Retina (tissue), 1 donor: Measurements from ENCODE around the gene TTC27.
"Not testable (repeated sequence)": the region's sequence is repeated elsewhere in the genome, so short reads cannot be mapped to it uniquely, and the experiment has no call there.

ENCODE experiments used
- DNase-seq: peaks from one replicate; pipeline ENCODE4 v3.0.0-alpha.2; 2016

The TTC27 gene

DNA sequence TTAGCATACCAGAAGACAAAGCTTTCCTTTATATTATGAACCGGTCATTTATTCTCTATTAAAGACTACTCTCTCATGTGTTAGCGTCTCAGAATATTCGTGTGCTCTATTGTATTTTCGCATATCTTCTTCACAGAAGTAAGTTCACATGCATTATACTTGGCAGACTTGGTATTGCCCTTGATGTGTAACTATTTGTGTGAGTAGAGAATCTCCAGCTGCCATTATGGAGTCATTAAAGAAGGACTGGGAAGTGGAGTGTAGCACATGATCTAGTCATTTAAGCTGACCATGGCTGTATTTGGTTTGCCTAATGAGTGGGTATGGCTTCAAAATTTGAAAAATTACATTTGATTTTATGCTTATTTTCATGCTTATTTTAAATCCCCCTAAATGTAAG, 92.9 kb downstream of the TTC27 start:
- no peak for DNase-seq

DNA sequence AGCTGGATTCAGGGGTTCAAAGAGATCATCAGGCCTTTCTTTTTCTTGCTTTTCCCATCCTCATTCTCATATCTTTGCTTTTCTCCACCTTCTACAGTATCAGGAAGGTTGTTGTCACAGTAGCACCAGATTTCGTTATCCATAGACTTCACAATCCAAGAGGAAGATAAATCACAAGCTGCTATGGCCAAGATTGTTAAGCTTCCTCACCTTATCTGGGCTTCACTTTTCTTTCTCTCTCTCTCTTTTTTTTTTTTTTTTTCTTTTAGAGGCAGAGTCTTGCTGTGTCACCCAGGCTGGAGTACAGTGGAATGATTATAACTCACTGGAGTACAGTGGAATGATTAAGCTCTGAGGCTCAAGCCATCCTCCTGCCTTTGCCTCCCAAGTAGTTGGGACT, 93.5 kb downstream of the TTC27 start:
- no peak for DNase-seq

DNA sequence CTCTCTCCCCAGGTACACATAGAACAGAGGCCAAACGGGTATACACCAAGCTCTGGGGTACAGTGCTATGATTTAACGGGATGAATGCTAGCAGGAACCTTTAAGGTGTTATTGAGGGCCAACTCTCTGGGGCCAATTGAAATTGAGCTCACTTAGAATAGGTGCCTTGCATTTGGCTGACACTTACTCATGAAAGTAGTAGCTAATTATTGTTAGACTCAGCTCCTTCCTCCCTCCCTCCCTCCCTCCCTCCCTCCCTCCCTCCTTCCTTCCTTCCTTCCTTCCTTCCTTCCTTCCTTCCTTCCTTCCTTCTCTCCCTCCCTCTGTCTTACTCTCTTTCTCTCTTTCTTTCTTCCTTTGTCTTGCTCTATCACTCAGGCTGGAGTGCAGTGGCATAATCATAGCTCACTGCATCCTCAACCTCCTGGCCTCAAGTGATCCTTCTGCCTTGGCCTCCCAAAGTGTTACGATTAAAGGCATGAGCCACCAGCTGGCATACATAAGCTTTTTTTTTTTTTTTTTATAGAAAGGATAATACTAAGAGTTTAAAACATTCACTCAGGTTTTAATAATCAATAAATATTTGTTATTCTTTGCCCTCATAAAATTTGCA, 95.7 kb downstream of the TTC27 start:
- DNase-seq: no peak

DNA sequence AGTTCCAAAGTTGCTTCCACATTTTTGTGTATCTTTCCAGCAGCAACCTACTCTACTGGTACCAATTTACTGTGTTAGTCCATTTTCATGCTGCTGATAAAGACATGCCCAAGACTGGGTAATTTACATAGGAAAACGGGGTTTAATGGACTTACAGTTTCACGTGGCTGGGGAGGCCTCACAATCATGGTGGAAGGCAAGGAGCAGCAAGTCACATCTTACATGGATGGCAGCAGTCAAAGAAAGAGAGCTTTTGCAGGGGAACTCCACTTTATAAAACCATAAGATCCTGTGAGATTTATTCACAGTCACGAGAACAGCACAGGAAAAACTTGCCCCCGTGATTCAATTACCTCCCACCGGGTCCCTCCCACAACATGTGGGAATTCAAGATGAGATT, 98.8 kb downstream of the TTC27 start:
- not testable (repeated sequence) for DNase-seq

DNA sequence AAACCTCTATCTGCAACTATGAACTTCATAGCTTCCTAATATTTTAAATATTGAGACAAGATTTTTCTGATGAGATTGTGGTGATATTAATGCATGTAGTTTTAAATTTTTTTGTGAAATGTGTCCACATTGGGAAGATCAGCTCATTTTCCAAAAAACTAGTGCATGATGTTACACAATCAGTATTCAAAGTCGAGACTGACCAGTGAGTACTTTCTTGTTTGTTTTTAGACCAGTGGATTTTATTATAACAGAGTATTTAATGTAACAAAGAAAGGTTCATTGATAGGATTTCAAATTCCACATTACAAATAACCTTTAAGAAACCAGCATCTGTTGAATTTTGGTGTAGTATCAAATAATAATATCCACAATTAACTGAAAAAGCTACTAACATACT, 99.3 kb downstream of the TTC27 start:
- no peak for DNase-seq

DNA sequence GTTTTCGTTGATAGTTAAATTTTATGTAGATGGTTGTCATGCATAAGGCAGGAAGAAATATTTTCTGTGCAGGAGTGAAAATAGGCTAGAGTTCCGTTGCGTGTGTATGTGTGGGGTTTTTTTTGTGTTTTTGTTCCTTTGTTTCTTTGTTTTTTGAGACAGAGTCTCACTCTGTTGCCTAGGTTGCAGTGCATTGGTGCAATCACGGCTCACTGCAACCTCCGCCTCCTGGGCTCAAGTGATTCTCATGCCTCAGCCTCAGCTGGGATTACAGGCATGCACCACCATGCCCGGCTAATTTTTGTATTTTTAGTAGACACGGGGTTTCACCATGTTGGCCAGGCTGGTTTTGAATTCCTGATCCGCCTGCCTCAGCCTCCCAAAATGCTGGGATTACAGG, 103.1 kb downstream of the TTC27 start:
- DNase-seq: not testable (repeated sequence)

DNA sequence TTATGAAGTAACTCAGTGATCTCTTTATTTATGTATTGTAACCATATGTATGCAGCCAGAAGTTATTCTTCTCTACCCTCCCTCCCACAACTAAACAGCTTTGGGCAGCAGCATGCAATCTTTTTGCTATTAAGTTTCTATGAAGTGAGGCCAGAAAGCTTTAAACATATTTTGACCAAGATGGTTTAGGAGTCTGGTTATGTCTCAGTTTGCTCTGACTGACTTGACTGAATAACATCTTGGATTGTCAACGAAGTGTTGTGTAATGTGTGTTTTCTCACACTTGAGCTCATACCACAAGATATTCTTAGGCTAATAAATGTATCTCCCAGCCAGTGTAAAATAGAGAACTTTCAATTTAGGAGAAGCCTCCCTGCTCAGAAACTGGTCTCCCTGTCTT, 104.3 kb downstream of the TTC27 start:
- DNase-seq: no peak

DNA sequence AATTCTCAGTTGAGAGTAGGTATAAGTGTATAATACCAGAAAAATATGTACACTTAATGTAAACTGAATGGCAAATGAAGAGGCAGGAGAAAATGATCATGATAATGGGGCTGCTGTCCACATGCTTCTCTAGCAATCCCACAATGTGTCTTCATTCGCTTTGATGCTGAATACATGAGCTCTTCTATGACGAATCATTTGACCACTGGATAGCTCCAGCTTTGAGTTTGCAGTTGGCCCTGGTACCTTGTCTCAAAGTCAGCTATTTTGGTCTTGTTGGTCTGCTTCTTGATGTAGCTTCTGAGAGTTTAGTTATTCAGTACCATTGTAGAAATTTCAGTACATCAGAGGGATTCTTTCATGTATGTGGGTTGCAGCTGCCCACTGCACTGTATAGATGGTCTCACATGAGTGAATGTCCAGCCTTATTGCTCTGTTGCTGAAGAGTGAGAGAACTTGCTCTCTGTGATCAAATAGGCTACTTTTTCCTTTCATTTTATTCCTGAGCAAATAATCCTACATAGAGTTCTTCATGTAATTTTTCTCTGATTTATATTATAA, 105.1 kb downstream of the TTC27 start:
- no peak for DNase-seq

DNA sequence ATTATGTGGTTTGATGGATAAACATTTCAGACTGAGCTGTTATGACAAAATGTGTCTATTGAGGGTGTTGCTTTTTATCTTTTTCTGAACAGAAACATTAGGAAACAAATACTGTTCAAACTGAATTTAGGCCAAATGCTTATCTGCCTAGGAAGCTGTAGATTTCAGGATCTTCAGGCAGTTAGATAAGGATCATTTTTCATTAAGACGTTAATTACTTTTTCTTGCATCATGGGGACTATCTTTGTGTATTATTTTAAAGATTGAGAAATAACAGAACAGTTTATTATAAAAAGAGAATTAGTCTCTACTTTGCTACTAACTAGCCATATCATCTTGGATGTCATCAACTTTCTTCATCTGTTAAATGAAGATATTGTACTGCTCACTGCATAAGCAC, 107.5 kb downstream of the TTC27 start:
- DNase-seq: no peak

DNA sequence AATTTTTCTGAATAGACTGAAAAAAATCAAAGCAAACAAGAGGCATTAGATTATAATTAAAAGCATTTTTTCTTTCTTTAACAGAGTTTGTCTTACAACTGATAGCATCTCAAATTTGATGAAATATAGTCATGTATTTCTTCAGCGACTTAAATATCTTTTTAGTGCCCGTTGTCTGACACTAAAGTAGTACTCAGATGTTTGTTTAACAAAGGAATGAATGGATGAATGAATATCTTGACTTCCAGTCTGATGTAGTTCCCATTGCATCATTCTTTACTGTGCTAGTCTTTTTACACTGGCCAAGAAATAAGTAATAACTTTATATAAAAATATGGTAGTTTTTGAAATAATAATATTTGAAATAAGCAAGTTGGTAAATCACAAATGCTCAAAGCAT, 111.1 kb downstream of the TTC27 start:
- DNase-seq: no peak

DNA sequence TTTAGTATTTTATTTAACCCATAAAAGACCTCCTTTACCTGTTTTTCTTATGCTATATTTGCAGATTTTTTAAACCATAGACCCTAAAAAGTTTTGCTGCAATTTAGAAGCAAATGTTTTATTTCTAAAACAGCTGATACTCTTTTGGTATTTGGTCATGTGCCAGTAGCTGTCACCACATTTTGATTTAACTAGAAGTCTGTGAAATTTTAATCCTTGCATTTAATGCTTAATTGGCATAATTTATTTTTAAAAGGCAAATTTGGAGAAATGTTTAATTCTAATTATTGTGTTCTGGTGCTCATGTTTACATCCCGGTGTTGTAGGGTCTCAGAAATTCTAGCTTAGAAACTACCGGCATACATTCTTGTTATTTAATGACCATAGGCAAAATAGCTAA, 111.8 kb downstream of the TTC27 start:
- no peak for DNase-seq

DNA sequence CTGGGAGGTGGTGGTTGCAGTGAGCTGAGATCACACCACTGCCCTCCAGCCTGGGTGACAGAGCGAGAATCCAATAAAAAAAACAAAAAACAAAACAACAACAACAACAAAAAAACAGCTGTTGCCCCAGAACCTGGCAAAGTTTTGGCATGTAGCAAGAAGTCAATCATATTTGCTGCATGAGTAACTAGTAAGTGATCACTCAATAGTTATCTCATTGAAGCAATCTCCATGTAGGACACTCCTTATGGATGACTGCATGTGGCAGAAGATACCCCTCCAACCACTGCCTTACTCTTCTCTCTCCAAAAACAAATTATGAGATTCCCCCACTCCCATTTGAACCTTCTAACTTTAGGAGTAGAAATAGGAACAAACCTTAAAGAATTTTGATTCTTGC, 113.7 kb downstream of the TTC27 start:
- DNase-seq: no peak

DNA sequence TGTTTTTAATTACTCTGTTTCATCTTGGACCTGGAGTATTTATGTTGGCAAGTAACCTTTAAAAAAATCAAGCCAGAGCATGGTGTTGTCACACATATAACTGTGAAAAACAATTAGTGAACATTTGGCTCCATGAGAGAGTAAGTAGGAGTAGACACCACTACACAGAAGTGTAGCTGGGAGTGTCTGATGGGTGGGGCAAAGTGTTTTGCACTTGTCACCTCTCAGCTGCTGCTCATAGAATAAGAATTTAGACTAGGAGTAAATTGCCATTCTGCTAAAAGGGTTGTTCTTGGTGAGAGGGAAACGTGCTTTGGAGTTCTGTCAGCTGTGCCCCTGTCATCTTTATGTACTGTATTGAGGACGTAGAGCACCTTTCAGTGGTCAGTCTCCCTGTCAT, 114.5 kb downstream of the TTC27 start:
- DNase-seq: no peak

DNA sequence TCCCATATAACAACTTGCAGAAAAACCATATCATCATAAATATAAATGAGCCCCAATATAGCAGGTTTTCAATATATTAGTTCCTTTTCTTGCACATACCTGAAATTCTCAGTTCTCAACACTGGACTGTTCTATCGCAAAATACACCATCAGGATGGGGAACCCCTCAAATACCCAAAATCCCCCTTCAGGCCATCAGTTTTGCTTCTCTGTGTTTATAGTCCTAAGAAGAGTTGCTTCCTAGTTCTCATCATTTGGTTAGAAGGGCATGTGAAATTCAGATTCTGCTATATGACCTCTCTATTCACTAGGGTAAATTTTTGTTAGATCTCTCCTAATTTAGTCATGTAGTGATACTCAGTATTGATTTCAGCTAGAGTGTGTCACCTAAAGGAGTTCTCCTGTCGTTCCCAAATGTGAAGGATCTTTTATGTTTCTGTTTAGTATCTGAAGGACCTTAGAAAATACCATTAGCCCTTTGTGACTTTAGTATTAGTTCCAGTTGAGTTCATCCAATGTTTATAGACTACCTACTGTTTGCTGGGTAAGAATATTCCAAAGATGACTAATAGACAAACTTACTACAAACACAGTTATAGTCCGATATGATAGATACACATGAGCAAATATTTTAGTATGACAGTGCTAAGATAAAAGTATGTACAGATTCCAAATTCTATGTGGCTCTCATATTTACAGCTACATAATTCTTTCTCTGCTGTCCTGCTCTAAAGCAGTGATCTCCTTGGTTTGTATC, 115.8 kb downstream of the TTC27 start:
- DNase-seq: no peak

DNA sequence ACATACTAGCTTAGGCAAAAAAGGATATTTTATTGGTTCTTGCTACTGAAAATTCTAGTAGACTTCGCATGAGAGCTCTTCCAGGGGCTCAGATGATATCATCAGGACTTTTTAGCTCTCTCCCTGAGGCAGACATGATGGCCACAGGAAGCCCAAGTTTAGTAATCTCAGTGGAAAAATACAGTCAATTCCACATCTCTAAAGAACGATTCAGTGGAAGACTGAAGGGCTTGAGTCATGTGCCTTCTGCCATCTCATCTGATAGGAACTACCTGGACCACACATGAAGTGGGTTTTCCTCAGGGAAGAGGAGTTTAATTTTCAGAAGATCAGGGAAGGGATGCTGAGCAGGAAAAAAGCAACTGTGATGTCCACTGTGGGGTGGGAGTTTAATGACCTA, 117.3 kb downstream of the TTC27 start:
- no peak for DNase-seq

DNA sequence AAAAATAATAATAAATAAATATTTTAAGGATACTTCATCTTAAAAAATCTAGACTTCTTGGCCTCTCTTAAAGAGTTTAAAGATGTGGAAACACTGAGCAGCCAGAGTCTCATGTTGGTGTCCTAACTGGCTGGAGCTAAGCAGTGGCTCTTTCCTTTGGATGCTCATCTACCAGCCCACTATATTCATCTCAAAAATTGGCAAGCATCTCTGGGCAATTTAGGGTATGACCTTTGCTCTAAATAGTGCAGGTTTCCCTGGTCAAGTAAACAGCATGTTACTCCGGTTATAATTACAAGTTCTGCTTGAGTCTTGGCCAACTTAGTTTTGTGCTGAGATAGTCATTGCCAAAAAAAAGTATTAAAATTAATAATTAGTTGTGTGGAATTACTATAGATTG, 117.8 kb downstream of the TTC27 start:
- DNase-seq: no peak

DNA sequence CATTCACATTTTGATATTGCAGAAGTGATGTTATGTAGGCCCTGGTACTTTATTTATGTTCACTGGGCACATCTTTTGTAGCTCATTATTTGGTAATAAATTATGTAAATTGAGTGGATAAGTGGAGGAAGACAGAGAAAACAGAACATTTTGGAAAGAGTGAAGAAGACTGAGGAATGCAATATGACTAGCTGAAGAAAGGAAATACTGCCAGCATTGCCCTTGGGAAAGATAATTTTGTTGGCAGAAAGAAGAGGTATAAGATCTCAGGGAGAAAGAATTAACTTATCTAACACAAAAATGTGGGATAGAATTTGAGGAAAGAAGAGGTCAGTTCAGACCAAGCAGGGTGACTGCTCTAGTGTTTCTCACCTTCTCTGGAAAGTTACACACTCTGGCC, 118.8 kb downstream of the TTC27 start:
- DNase-seq: no peak

DNA sequence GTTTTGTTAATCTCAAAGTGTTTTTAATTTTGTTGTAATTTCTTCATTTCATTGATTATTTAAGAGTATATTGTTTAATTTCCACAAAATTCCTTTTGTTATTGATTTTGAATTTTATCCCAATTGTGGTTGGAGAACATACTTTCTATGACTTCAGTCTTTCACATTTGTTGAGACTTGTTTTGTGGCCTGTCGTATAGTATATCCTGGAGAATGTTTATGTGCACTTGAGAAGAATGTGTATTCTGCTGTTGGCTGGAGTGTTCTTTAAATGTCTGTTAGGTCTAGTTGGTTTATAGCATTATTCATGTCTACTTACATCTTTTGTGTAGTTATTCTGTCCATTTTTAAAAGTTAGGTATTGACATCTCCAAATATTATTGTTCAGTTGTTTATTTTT, 120.3 kb downstream of the TTC27 start:
- no peak for DNase-seq

DNA sequence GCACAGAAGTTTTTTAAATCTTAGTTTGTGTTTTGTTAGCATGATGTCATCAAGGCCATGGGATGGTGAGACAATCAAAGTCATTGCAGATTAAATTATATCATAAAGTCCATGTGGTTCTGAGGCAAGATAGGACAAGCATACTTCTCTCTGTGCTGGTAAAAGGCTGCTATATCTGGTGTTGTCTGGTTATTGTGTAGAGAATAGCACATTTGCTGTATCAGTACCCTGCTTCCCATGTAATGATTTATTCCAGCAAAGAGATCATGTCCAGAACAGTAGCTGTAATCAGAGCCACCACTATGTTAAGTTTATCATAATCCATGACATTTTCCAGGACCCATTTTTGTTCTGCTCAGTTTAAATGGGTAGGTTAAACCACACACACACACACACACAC, 123.0 kb downstream of the TTC27 start:
- no peak for DNase-seq

DNA sequence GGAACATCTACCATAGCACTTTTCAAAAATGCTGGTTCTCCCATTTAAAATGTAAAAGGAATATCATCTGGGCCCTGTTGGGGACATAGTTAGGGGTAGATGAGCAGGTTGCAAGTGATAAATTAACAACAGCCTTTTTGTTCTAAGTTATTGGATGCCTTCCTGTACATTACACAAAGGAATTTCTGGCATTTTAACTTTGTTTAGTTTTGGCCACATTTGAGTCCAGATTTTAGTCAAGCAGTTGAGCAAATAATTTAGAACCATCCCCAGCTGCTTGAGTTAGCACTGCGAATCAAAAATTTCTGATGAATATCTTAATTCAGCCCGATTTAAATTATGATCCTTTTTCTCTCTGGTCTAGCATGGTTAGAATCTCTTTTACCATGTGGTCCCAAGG, 124.4 kb downstream of the TTC27 start:
- no peak for DNase-seq

DNA sequence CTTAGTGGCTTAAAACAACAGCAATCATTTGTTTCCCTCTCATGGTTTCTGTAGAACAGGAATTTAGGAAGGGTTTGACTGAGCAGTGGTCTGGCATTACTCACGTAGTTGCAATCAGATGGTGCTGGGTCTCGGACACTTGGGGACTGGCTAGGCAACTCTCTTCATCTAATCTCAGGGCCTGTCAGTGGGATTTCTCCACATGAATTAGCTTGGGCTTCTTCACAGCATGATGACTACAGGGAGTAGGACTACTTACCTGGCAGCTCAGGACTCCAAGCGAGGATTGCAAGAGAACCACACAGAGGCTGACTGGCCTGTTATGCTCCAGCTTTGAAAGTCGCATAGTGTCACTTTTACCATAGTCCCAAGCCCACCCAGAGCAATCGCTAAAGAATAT, 125.1 kb downstream of the TTC27 start:
- no peak for DNase-seq

DNA sequence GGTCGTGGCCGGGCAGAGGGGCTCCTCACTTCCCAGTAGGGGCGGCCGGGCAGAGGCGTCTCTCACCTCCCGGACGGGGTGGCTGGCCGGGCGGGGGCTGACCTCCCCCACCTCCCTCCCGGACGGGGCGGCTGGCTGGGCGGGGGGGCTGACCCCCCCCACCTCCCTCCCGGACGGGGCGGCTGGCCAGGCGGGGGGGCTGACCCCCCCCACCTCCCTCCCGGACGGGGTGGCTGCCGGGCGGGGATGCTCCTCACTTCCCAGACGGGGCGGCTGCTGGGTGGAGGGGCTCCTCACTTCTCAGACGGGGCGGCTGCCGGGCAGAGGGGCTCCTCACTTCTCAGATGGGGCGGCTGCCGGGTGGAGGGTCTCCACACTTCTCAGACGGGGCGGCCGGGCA, 126.8 kb downstream of the TTC27 start:
- not testable (repeated sequence) for DNase-seq

DNA sequence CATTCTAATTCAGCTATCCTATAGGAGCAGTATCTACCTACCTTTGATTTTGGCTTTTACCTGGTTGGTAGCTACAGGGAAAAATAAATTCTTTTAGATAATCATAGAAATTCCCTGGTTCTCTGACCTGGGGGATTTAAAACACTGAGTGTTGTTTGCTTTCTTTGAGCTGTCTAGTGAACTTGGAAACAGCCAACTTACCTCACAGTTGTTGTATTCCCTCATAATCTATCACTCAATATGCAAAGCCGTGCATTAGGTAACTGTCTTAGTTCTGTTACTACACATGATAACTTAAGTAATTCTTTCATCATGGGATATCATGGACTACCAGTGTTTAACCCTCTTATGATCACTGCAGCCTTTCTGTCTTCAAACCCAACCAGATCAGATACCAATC, 127.8 kb downstream of the TTC27 start:
- no peak for DNase-seq

DNA sequence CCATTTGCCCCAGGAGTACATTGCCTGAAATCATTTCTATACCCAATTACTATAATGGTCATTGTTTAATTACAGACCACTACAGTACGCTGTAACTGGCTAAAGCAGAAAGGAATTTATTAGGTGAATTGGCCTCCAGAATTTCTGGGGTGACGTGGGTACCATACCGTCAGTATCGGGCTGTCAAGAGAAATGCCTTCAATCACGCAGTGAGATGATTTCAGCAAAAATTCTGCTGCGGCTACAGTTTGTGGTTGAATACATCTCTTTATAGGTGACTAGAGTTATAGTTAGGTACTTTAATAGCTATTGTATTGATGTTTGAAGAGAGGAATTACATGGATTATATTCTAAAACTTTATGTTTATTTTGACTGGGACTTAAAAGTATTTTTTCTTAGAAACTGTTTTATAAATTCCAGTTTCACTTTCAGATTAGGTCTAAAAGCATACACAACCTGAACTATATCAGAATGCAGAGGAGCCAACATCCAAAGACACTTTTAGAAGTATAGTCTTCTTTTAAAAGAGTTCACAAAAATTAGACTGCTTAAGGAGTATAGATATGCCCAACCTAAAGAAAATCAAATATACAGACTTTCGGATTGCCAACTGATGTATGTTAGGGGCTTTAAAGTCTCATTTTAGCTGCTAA, 128.4 kb downstream of the TTC27 start:
- no peak for DNase-seq
